Activated B cell treated with CpG ODN at 0.5 μM for 24 hours (primary cell): ENCODE measurements around the gene DPCD. TPM values are rescaled to one million over a fixed set of nuclear protein-coding genes. Genes with fewer than 3 reads are reported as not detected.

Experiments
- ATAC-seq: fragments of 200-7000 bp; cut with Tn5 transposase; one replicate; pipeline ENCODE4 v1.10.0; 2021; ENCODE audit warnings: low read depth, mild to moderate bottlenecking, moderate library complexity
- CTCF ChIA-PET: fragments of 350-600 bp; sonication (Branson Sonifier 250); formaldehyde crosslinking; loops from one replicate; lab custom pipeline; 2021; ENCODE audit warnings: antibody characterized with exemption; lab: Charles Lee
- POLR2A ChIA-PET: fragments of 350-600 bp; sonication (Branson Sonifier 250); formaldehyde crosslinking; loops from one replicate; lab custom pipeline; 2021; ENCODE audit warnings: antibody characterized with exemption; lab: Charles Lee
- DNase-seq: peaks from one replicate; pipeline ENCODE4 v3.0.0; 2022
- H3K27ac Mint-ChIP-seq: one replicate; pipeline ENCODE4 v1.8.0; 2020; ENCODE audit warnings: mixed read lengths
- H3K27me3 Mint-ChIP-seq: one replicate; pipeline ENCODE4 v1.8.0; 2021; ENCODE audit warnings: mixed read lengths
- H3K36me3 Mint-ChIP-seq: one replicate; pipeline ENCODE4 v1.8.0; 2021; ENCODE audit warnings: low read depth, mixed read lengths
- H3K4me1 Mint-ChIP-seq: one replicate; pipeline ENCODE4 v1.8.0; 2021; ENCODE audit warnings: mixed read lengths
- H3K4me3 Mint-ChIP-seq: one replicate; pipeline ENCODE4 v1.8.0; 2020; ENCODE audit warnings: mild to moderate bottlenecking, mixed read lengths
- H3K9me3 Mint-ChIP-seq: one replicate; pipeline ENCODE4 v1.8.0; 2020; ENCODE audit warnings: mixed read lengths
- intact Hi-C: fragments of 100-400 bp; cut with micrococcal nuclease; formaldehyde crosslinking; loops from one replicate; pipeline ENCODE4 v1.15.1; 2024
- total RNA-seq: library from RNA; stranded (reverse); gene quantifications from 2 replicates; pipeline ENCODE4 v1.2.3, GENCODE V29; 2022
- TF ChIP-seq, protein P1 (sequence below): fragments of 200-600 bp; IDR thresholded peaks from one replicate; pipeline ENCODE4 v1.8.0; 2022; ENCODE audit warnings: antibody characterized with exemption, mild to moderate bottlenecking

DPCD gene
- total RNA-seq, 1 donor from 2014 or later = 2.9 TPM

GRCh38 chr10:101611096-101611905 is 23.2 kb downstream of the DPCD start:
- POLR2A ChIA-PET = no interaction called here
- Mint-ChIP-seq H3K36me3 (peaks cover 61% of the 10 kb centered on the region), H3K27me3 (no peaks in the 10 kb centered on the region), H3K27ac (no peak overlapping the region), H3K4me3 (no peak overlapping the region), H3K4me1 (no peaks in the 10 kb centered on the region), H3K9me3 (no peaks in the 10 kb centered on the region)
- TF ChIP-seq, protein P1, sequence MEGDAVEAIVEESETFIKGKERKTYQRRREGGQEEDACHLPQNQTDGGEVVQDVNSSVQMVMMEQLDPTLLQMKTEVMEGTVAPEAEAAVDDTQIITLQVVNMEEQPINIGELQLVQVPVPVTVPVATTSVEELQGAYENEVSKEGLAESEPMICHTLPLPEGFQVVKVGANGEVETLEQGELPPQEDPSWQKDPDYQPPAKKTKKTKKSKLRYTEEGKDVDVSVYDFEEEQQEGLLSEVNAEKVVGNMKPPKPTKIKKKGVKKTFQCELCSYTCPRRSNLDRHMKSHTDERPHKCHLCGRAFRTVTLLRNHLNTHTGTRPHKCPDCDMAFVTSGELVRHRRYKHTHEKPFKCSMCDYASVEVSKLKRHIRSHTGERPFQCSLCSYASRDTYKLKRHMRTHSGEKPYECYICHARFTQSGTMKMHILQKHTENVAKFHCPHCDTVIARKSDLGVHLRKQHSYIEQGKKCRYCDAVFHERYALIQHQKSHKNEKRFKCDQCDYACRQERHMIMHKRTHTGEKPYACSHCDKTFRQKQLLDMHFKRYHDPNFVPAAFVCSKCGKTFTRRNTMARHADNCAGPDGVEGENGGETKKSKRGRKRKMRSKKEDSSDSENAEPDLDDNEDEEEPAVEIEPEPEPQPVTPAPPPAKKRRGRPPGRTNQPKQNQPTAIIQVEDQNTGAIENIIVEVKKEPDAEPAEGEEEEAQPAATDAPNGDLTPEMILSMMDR = no peak
- CTCF ChIA-PET = no interaction called here
- ATAC-seq (no peak), DNase-seq (no peak)
- intact Hi-C loops = no loop called here

GRCh38 chr10:101612086-101612485 is 24.0 kb downstream of the DPCD start:
- DNase-seq = no peak

GRCh38 chr10:101612872-101613271 is 24.8 kb downstream of the DPCD start:
- Mint-ChIP-seq H3K4me1 (peaks cover 8% of the 10 kb centered on the region), H3K27me3 (no peaks in the 10 kb centered on the region), H3K27ac (no peak overlapping the region), H3K9me3 (no peaks in the 10 kb centered on the region), H3K4me3 (no peak overlapping the region), H3K36me3 (peaks cover 67% of the 10 kb centered on the region)
- intact Hi-C loops = no loop called here
- TF ChIP-seq, protein P1 = no peak
- DNase-seq (no peak), ATAC-seq (no peak)
- ChIA-PET POLR2A (no interaction called here), CTCF (no interaction called here)

More at GRCh38 chr10:101612086-101612485, 24.0 kb downstream of the DPCD start:
- TF ChIP-seq, protein P1 = no peak
- Mint-ChIP-seq H3K36me3 (peaks cover 61% of the 10 kb centered on the region), H3K27ac (no peak overlapping the region), H3K4me1 (peaks cover under 1% of the 10 kb centered on the region), H3K9me3 (no peaks in the 10 kb centered on the region), H3K27me3 (no peaks in the 10 kb centered on the region), H3K4me3 (no peak overlapping the region)
- ATAC-seq = no peak
- POLR2A ChIA-PET = no interaction called here
- CTCF ChIA-PET = no interaction called here
- intact Hi-C loops = no loop called here

DNA sequence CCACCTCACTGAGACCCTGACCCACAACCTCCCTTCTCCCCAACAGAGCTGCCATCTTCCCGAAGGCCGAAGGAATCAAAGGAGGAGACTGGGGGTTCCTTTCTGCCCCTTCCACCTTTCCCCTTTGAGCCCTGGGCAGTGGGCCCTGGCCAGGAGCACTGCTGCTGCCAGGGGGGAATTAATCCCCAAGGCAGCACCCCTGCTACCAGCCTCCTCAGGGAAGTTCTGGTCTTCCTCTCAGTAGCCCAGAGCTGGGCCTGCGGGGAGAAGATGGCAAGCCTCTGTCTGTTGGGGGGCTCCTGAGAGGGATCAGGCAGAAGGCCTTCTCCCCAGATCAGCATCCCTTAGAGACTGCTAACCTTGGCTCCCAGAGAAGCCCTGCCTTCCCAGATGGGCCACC is 25.5 kb downstream of the DPCD start:
- DNase-seq = no peak
- Mint-ChIP-seq H3K27me3 (no peaks in the 10 kb centered on the region), H3K4me3 (no peak overlapping the region), H3K27ac (no peak overlapping the region), H3K9me3 (no peaks in the 10 kb centered on the region), H3K36me3 (peaks cover 67% of the 10 kb centered on the region), H3K4me1 (peaks cover 15% of the 10 kb centered on the region)
- TF ChIP-seq, protein P1 = no peak
- ChIA-PET POLR2A (no interaction called here), CTCF (no interaction called here)
- intact Hi-C loops = no loop called here
- ATAC-seq = no peak

DNA sequence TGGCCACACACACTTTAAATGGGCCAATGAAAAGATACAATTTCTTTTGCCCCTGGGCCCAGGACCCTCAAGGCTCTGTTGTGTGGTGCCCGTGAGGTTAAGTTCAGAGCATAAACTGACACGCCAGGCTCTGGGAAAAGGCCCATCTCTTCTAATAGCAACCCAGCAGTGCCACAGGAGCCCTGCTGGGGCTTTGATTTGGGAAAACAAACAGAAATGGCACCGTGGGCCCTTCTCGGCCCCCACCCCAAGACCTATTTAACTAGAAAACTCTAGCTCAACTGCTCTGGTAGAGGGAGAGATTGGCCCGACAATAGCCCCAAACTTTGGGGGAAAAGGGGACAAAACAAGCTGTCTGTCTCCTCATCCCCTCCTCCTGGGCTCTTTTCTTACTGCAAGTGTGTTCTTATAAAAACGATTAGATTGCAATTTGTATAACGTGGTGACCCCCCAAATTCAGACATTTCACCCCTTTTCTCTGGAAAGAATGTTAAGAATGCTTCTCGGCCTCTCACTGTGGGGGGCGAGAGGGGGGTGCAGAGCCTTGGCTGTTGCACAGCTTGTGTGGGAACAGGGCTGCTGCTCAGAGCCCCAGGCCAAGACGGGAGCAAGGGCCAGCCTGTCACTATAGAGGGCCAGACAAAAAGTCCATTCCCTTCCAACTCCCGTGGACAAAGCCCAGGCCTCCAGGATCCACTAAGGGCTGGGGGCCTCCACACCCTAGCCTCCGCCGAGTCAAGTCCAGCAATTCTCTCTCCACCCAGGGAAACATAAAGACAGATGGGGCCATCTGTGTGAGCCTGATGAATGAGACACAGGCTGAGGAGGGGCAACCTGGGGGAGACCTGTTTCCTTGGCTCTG is 26.8 kb downstream of the DPCD start:
- no peak for ATAC-seq
- ChIA-PET CTCF (no interaction called here), POLR2A (no interaction called here)
- H3K9me3 Mint-ChIP-seq = no peaks in the 10 kb centered on the region
- peaks cover 21% of the 10 kb centered on the region for H3K4me1 Mint-ChIP-seq
- H3K36me3 Mint-ChIP-seq = peaks cover 60% of the 10 kb centered on the region
- H3K4me3 Mint-ChIP-seq = no peak overlapping the region
- TF ChIP-seq, protein P1 = no peak
- no peaks in the 10 kb centered on the region for H3K27me3 Mint-ChIP-seq
- intact Hi-C loops = no loop called here
- no peak overlapping the region for H3K27ac Mint-ChIP-seq
- no peak for DNase-seq
